Heart right ventricle (tissue), 16 donors: ENCODE data around the gene FOSL1. TPM values are rescaled to one million over a fixed set of nuclear protein-coding genes. Genes with fewer than 3 reads are reported as not detected.
A peak's percentile ranks its signal among the peaks of the same experiment; 100 is the strongest.

ENCODE experiments used
- ATAC-seq, 8 donors: fragments of 200-7000 bp; cut with Tn5 transposase; one replicate each; pipeline ENCODE4 v1.9.1; 2020; ENCODE audit warnings: mild to moderate bottlenecking in 8 of 8, moderate library complexity in 8 of 8, moderate number of reproducible peaks in 1 of 8
- DNase-seq, 2 donors: peaks; one replicate each; pipeline ENCODE4 v3.0.0-alpha.2; 2020
- H3K27ac ChIP-seq, 10 donors: fragments of 200-600 bp; sonication (generic) in 2 of 10; one replicate each; pipeline versions ENCODE4 v1.5.0 to v1.8.0; 2020 to 2022; ENCODE audit warnings: mild to moderate bottlenecking in 3 of 10
- H3K27me3 ChIP-seq, 7 donors: fragments of 200-600 bp; one replicate each; pipeline ENCODE4 v1.8.0; 2021 to 2022; ENCODE audit warnings: mild to moderate bottlenecking in 2 of 7
- H3K36me3 ChIP-seq, 9 donors: fragments of 200-600 bp; sonication (generic) in 1 of 9; one replicate each; pipeline versions ENCODE4 v1.5.0 to v1.8.0; 2020 to 2022; ENCODE audit warnings: mild to moderate bottlenecking in 2 of 9
- H3K4me1 ChIP-seq, 9 donors: fragments of 200-600 bp; sonication (generic) in 1 of 9; one replicate each; pipeline versions ENCODE4 v1.5.0 to v1.8.0; 2020 to 2022; ENCODE audit warnings: mild to moderate bottlenecking in 4 of 9
- H3K4me3 ChIP-seq, 10 donors: fragments of 200-600 bp; sonication (generic) in 2 of 10; one replicate each; pipeline versions ENCODE4 v1.5.0 to v1.8.0; 2020 to 2022; ENCODE audit warnings: mild to moderate bottlenecking in 7 of 10, moderate library complexity in 2 of 10
- H3K9me3 ChIP-seq, 11 donors: fragments of 200-600 bp in 10 of 11; sonication (generic) in 2 of 11; one replicate each; pipeline versions ENCODE4 v1.5.0 to v1.8.0; 2013 to 2022; ENCODE audit warnings: mild to moderate bottlenecking in 2 of 11, control low read depth in 1 of 11, moderate library complexity in 1 of 11
- WGBS, 2 donors: extraction: QIAGEN DNeasy Blood & Tissue Kit; methylation state at CpG; one replicate each; pipeline ENCODE4 v1.1.7; 2013; ENCODE audit warnings: inconsistent platforms in 1 of 2; 5-methylcytosine and 5-hydroxymethylcytosine counted together
- intact Hi-C, 10 donors: fragments of 100-400 bp; cut with DNase I; formaldehyde crosslinking; loops; one replicate each; pipeline versions ENCODE4 v1.11.1 to v1.14.2; 2022
- polyA plus RNA-seq, 2 donors: library from polyadenylated mRNA; stranded (reverse); fragments of 200-250 nt; gene quantifications; one replicate each; pipeline ENCODE4 v1.2.3, GENCODE V29; 2013
- total RNA-seq, 10 donors: library from RNA; stranded (reverse); fragmentation: NEBNext Ultra II Directional in 3 of 10; extraction: Animal tissue kit (Norgen Biotek cat#: 25700) in 3 of 10; gene quantifications; one replicate each; pipeline versions ENCODE4 v1.2.1 to v1.2.4, GENCODE V29; 2021 to 2023
- TF ChIP-seq, protein P1 (sequence below), 9 donors: fragments of 200-600 bp; sonication (generic) in 2 of 9; IDR thresholded peaks; one replicate each; pipeline versions ENCODE4 v1.5.0 to v1.8.0; 2021 to 2022; ENCODE audit warnings: antibody characterized with exemption in 9 of 9, mild to moderate bottlenecking in 5 of 9, moderate library complexity in 1 of 9
- donor health status: Arrhythmogenic right ventricular cardiomyopathy.
- donor health status: ischemic (EF 13 %, LVEDD 7.1; RV severe dilation, severe dysfunction).
- donor health status: healthy with polysubstance abuse.
- donor health status: DM: no; HTN: yes; CAD: no.
- donor health status: DM: no; HTN: no; CAD: no.
- donor health status: ischemic (EF 25% LVEDD 6.9; RV normal size, moderate dysfunction).
- donor health status: ischemic (EF 25% LVEDD 5.7; RV mildly dilated, moderate dysfunction).
- donor health status: healthy.
- donor health status: DM: yes; HTN: yes; CAD: no.
- donor health status: Ischemic cardiomyopathy.
- donor health status: ischemic (EF 35%, LVEDD 5.7; RV mildly dilated, moderate dysfunction).
- donor health status: nonischemic (EF 11% LVEDD 7.7; RV severe dilation, severe dysfunction).
- donor health status: DM: yes; HTN: yes; CAD: no.
- donor health status: PGD.
- donor health status: ischemic (EF 29% LVEDD 5.4; RV normal size, mild dysfunction).
- donor health status: nonischemic (EF 23%, LVEDD 6.1; RV moderate dilation, normal function).

The FOSL1 gene
- total and polyA plus RNA-seq, 12 donors, result 0.31 to 32.8 (median 2.8) TPM; not detected in 2

DNA sequence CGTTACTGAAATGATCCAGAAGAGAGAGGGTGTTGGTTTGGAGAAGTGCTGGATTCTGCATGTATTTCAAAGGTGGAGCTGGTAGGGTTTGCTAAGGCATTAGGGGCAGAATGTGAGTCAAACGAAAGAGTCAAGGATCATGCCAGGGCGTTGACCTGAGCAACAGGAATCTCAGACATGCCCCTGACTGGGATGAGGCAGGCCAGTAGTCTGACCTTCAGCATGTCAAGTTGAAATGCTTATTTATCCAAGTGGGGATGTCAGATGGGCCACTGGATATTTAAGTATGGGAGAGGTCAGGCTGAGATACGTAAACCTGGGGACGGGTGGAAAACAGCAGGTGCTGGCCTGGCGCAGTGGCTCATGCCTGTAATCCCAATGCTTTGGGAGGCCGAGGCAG, 42.3 kb upstream of the FOSL1 start:
- 82 to 88% methylated on average over 7 of the region's 7 CpGs for WGBS, 2 donors
- H3K27ac ChIP-seq, result peak overlapping the region in 1 of 10 donors; percentile 82
- H3K4me3 ChIP-seq, result no peak overlapping the region
- no peak for ATAC-seq
- intact Hi-C loops, result no loop called here
- H3K36me3 ChIP-seq, result no peaks in the 10 kb centered on the region
- H3K9me3 ChIP-seq, result no peaks in the 10 kb centered on the region
- H3K27me3 ChIP-seq, result peaks cover 0 to 19% (median 6%) of the 10 kb centered on the region in 7 donors
- DNase-seq, result no peak
- TF ChIP-seq, protein P1, sequence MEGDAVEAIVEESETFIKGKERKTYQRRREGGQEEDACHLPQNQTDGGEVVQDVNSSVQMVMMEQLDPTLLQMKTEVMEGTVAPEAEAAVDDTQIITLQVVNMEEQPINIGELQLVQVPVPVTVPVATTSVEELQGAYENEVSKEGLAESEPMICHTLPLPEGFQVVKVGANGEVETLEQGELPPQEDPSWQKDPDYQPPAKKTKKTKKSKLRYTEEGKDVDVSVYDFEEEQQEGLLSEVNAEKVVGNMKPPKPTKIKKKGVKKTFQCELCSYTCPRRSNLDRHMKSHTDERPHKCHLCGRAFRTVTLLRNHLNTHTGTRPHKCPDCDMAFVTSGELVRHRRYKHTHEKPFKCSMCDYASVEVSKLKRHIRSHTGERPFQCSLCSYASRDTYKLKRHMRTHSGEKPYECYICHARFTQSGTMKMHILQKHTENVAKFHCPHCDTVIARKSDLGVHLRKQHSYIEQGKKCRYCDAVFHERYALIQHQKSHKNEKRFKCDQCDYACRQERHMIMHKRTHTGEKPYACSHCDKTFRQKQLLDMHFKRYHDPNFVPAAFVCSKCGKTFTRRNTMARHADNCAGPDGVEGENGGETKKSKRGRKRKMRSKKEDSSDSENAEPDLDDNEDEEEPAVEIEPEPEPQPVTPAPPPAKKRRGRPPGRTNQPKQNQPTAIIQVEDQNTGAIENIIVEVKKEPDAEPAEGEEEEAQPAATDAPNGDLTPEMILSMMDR (IDR thresholded peaks at IDR 0.05), result no peak
- peaks cover 0 to 15% (median 0%) of the 10 kb centered on the region in 9 donors for H3K4me1 ChIP-seq

DNA sequence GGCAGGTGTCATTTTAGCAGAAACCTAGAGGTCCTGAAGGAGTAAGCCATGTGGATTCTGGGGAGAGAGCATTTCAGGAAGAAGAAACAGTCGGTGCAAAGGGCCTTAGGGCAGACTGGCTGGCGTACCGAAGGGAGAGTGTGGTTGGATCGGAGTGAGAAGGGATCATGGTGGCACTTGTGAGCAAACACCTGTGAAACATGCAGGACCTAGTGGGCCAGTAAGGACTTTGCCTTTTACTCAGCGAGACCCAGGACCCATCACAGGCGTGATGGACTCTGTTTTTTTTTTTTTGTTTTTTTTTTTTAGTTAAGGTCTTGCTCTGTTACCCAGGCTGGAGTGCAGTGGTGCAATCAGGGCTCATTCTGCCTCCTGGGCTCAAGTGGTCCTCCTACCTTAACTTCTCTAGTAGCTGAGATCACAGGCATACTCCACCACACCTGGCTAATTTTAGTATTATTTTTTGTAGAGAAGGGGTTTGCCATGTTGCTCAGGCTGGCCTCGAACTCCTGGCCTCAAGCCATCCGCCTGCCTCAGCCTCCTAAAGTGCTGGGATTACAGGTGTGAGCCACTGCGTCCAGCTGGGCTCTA, 41.6 kb upstream of the FOSL1 start:
- whole genome bisulfite sequencing, 2 donors, result 69 to 73% methylated on average over 9 of the region's 9 CpGs
- peaks cover 0 to 15% (median 0%) of the 10 kb centered on the region in 9 donors for H3K4me1 ChIP-seq
- no peak for DNase-seq
- intact Hi-C loops, result no loop called here
- ATAC-seq, result no peak
- H3K27ac ChIP-seq, result peak overlapping the region in 1 of 10 donors; percentile 82
- peaks cover 0 to 18% (median 6%) of the 10 kb centered on the region in 7 donors for H3K27me3 ChIP-seq
- TF ChIP-seq, protein P1 (IDR thresholded peaks at IDR 0.05), result no peak
- no peaks in the 10 kb centered on the region for H3K36me3 ChIP-seq
- H3K4me3 ChIP-seq, result no peak overlapping the region
- H3K9me3 ChIP-seq, result no peaks in the 10 kb centered on the region

DNA sequence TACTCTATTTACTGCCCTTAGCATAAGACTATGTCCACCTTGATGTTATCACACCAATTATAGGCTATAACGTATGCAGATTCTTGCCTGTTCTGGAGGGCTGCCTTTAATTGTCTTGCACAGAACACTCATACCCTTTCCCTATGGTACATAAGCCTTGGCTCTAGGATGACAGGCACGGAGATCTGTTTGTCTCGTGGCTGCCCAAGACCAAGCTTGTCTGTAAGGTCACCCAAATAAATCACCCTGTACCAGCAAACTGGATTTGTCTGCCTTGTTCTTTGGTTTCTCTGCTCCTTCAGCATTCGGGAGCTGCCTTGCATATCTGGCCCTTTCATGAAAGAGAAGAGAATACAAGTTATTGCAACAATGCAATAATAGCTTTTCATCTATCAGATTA, 37.6 kb upstream of the FOSL1 start:
- no peak for DNase-seq
- Histone ChIP-seq H3K27me3 (peaks cover 0 to 26% (median 6%) of the 10 kb centered on the region in 7 donors), H3K4me3 (no peak overlapping the region), H3K27ac (no peak overlapping the region), H3K36me3 (no peaks in the 10 kb centered on the region), H3K9me3 (no peaks in the 10 kb centered on the region), H3K4me1 (peaks cover 0 to 15% (median 0%) of the 10 kb centered on the region in 9 donors)
- TF ChIP-seq, protein P1 (IDR thresholded peaks at IDR 0.05), result no peak
- 50 to 64% methylated on average over 4 of the region's 4 CpGs for WGBS, 2 donors
- ATAC-seq, result no peak
- intact Hi-C loops, result no loop called here

DNA sequence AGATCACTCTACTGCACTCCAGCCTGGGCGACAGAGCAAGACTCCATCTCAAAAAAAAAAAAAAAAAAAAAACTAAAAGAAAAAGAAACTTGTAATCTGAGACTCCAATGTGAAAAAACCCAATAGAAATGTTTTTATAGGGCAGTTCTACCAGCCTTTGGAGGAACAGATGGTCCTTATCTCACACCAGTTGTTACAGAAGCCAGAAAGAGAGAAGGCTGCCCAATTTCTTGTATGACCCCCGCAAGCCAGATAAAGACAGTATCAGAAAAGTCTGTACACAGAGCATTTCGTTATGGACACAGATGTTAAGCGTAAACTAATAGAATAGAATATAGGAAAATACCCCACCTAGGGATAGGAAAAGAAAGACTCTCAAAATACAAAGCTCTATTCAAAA, 33.8 kb upstream of the FOSL1 start:
- Histone ChIP-seq H3K4me1 (no peaks in the 10 kb centered on the region), H3K27me3 (peaks cover 0 to 20% (median 3%) of the 10 kb centered on the region in 7 donors), H3K27ac (no peak overlapping the region), H3K9me3 (no peaks in the 10 kb centered on the region), H3K36me3 (no peaks in the 10 kb centered on the region), H3K4me3 (no peak overlapping the region)
- ATAC-seq, result no peak
- 48 to 54% methylated on average over 4 of the region's 4 CpGs for WGBS, 2 donors
- intact Hi-C loops, result no loop called here
- TF ChIP-seq, protein P1 (IDR thresholded peaks at IDR 0.05), result no peak
- no peak for DNase-seq
